Measurements from ENCODE around the gene SPATS2L. TPM values are rescaled to one million over a fixed set of nuclear protein-coding genes. Genes with fewer than 3 reads are reported as not detected.

SPATS2L gene
- total RNA-seq, 1 experiment from 2014 or later: 174 TPM

DNA sequence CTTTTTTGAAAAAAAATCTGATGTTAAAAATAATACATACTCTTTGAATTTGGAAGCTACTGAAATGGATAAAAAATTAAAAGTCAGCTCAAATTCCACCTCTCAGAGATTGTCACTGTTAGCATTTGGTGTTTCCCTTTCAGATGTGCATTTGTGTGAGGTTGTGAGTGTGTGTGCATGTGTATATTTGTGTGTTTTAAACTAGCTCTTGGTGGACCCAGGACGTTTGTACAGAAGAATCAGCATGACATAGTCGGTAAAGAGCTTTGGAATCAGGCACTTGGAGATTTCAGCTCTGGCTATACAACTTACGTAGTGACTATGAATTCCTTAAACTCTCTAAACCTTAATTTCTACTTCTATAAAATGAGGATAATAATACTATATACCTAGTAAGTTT, 14.5 kb downstream of the SPATS2L start:
- Histone ChIP-seq H3K79me2 (ENCODE audit: low read length) (peaks cover 100% of the 10 kb centered on the region), H3K4me2 (ENCODE audit: low read length) (peak overlapping the region; percentile 20; the same call in 1 of the 2 replicates), H4K20me1 (ENCODE audit: low read length) (peaks cover 23% of the 10 kb centered on the region), H3K9ac (ENCODE audit: low read length) (no peak overlapping the region), H3K4me3 (ENCODE audit: low read length) (no peak overlapping the region), H2AFZ (ENCODE audit: low read length) (no peak overlapping the region), H3K36me3 (ENCODE audit: low read depth, low read length) (0 out of 2 replicates have a peak, but pooled peaks cover 5% of the 10 kb centered on the region), H3F3A (ENCODE audit: low read length, unreplicated experiment) (peaks cover 10% of the 10 kb centered on the region), H3K4me1 (ENCODE audit: insufficient read depth, low read length) (peaks cover 49% of the 10 kb centered on the region), H3K27me3 (ENCODE audit: low read length) (no peaks in the 10 kb centered on the region), H3K27ac (ENCODE audit: low read length) (no peak overlapping the region), H3K9me2 (replicated peaks; ENCODE audit: low read length) (no peaks in the 10 kb centered on the region), H3K9me3 (ENCODE audit: low read length) (no peaks in the 10 kb centered on the region)
- ChIA-PET POLR2A (ENCODE audit: unreplicated experiment) (no interaction called here), CTCF (no interaction called here)
- DNase-seq (no peak), ATAC-seq (no peak)
- intact Hi-C loops (cut with micrococcal nuclease): loop anchor here (2.0 kb wide), 1 partner anchor 14 kb away; the partner anchor contains the start of gene SPATS2L
- TF ChIP-seq EZH2 (IDR thresholded peaks at IDR 0.05; ENCODE audit: low read length, unreplicated experiment) (no peak), EZH2phosphoT487 (IDR thresholded peaks at IDR 0.05; ENCODE audit: borderline replicate concordance, low read length) (no peak)
- TF ChIP-seq, protein P1, sequence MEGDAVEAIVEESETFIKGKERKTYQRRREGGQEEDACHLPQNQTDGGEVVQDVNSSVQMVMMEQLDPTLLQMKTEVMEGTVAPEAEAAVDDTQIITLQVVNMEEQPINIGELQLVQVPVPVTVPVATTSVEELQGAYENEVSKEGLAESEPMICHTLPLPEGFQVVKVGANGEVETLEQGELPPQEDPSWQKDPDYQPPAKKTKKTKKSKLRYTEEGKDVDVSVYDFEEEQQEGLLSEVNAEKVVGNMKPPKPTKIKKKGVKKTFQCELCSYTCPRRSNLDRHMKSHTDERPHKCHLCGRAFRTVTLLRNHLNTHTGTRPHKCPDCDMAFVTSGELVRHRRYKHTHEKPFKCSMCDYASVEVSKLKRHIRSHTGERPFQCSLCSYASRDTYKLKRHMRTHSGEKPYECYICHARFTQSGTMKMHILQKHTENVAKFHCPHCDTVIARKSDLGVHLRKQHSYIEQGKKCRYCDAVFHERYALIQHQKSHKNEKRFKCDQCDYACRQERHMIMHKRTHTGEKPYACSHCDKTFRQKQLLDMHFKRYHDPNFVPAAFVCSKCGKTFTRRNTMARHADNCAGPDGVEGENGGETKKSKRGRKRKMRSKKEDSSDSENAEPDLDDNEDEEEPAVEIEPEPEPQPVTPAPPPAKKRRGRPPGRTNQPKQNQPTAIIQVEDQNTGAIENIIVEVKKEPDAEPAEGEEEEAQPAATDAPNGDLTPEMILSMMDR (conservative IDR thresholded peaks at IDR 0.05; ENCODE audit: low read depth, low read length): no peak
- no TSS peak for BruUV-seq (replicated peaks)

DNA sequence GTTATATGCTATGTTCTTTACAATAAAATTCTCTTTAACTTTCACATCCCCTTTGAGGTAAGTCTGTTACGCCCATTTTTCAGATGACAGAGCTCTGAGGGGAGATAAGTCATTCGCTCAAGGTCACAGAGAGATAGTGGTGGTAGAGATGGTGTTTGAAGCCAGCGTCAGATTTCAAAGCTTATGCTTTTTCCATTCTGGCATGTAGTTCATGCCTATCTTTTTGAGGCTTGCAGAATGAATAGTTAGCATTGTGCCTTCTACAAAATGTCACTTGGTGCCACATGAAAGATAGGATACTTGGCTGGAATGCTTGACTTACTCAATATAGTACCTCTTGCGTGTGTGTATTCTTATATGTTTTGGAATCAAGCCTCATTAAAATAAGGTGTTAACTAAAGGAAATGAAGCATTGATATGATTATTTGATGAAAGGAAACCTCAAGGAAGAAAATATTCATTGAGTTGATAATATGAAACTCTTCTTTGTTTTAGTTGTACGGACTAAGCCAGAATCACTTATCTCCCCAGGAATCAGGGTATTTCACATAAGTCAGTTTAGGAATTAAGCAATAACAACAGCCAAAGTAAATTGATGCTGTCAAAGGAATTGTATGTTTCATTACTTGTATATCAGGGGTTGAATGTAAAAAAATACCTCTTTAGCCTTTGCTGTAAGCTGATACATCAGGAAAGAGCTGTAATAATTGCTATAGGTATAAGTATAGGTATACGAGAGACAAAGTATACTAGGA, 15.5 kb downstream of the SPATS2L start:
- peaks cover 100% of the 10 kb centered on the region for H3K79me2 ChIP-seq (ENCODE audit: low read length)
- ATAC-seq (no peak), DNase-seq (no peak)
- no TSS peak for BruUV-seq (replicated peaks)
- no peaks in the 10 kb centered on the region for H3K27me3 ChIP-seq (ENCODE audit: low read length)
- intact Hi-C loops (cut with micrococcal nuclease): loop anchor here (2.0 kb wide), 1 partner anchor 15 kb away; the partner anchor contains the start of gene SPATS2L
- CTCF ChIA-PET: no interaction called here
- no peak overlapping the region for H3K27ac ChIP-seq (ENCODE audit: low read length)
- peaks cover 40% of the 10 kb centered on the region for H3K4me1 ChIP-seq (ENCODE audit: insufficient read depth, low read length)
- no peak overlapping the region for H3K9ac ChIP-seq (ENCODE audit: low read length)
- peaks cover 10% of the 10 kb centered on the region for H3F3A ChIP-seq (ENCODE audit: low read length, unreplicated experiment)
- H3K4me2 ChIP-seq (ENCODE audit: low read length): no peak overlapping the region
- 0 out of 2 replicates have a peak, but pooled peaks cover 5% of the 10 kb centered on the region for H3K36me3 ChIP-seq (ENCODE audit: low read depth, low read length)
- TF ChIP-seq EZH2phosphoT487 (IDR thresholded peaks at IDR 0.05; ENCODE audit: borderline replicate concordance, low read length): no peak
- H3K9me3 ChIP-seq (ENCODE audit: low read length): no peaks in the 10 kb centered on the region
- H2AFZ ChIP-seq (ENCODE audit: low read length): no peak overlapping the region
- H3K9me2 ChIP-seq (replicated peaks; ENCODE audit: low read length): no peaks in the 10 kb centered on the region
- H4K20me1 ChIP-seq (ENCODE audit: low read length): peaks cover 23% of the 10 kb centered on the region
- H3K4me3 ChIP-seq (ENCODE audit: low read length): no peak overlapping the region
- POLR2A ChIA-PET (ENCODE audit: unreplicated experiment): no interaction called here

DNA sequence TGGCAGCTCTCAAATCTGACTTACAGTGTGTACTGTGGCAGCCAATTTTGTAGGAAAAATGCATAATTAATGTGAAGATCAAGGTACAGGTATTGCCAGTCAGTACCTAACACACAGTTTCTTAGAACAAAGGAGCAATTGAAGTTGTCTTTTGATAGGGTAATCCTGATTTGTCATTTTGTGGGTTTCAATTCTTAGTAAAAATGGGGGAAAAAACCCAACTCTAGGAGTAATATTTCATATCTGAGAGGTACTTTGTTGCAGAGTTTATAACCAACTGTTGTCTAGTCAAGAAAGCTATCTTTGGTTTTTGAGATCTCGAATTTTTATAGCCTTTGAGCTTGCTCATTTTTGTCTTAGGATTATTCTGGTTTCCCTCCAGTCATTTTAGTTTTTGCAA, 16.1 kb downstream of the SPATS2L start:
- Histone ChIP-seq H3K9me2 (replicated peaks; ENCODE audit: low read length) (no peaks in the 10 kb centered on the region), H3K27ac (ENCODE audit: low read length) (no peak overlapping the region), H3K9me3 (ENCODE audit: low read length) (no peaks in the 10 kb centered on the region), H3K4me2 (ENCODE audit: low read length) (no peak overlapping the region), H4K20me1 (ENCODE audit: low read length) (peaks cover 23% of the 10 kb centered on the region), H3K4me1 (ENCODE audit: insufficient read depth, low read length) (peaks cover 34% of the 10 kb centered on the region), H2AFZ (ENCODE audit: low read length) (no peak overlapping the region), H3K27me3 (ENCODE audit: low read length) (no peaks in the 10 kb centered on the region), H3F3A (ENCODE audit: low read length, unreplicated experiment) (peaks cover 10% of the 10 kb centered on the region), H3K9ac (ENCODE audit: low read length) (no peak overlapping the region), H3K36me3 (ENCODE audit: low read depth, low read length) (0 out of 2 replicates have a peak, but pooled peaks cover 5% of the 10 kb centered on the region), H3K79me2 (ENCODE audit: low read length) (peaks cover 100% of the 10 kb centered on the region), H3K4me3 (ENCODE audit: low read length) (no peak overlapping the region)
- BruUV-seq (replicated peaks): no TSS peak
- DNase-seq: no peak
- intact Hi-C loops (cut with micrococcal nuclease): no loop called here
- TF ChIP-seq, protein P1 (conservative IDR thresholded peaks at IDR 0.05; ENCODE audit: low read depth, low read length): no peak
- TF ChIP-seq EZH2phosphoT487 (IDR thresholded peaks at IDR 0.05; ENCODE audit: borderline replicate concordance, low read length) (no peak), EZH2 (IDR thresholded peaks at IDR 0.05; ENCODE audit: low read length, unreplicated experiment) (no peak)
- CTCF ChIA-PET: no interaction called here
- no peak for ATAC-seq
- POLR2A ChIA-PET (ENCODE audit: unreplicated experiment): interaction anchor here (0.5 kb wide), 1 partner anchor 56 kb away, joined by 3 read pairs; no protein-coding TSS in a partner anchor
